ENCODE results near the gene MORN1. TPM values are rescaled to one million over a fixed set of nuclear protein-coding genes. Genes with fewer than 3 reads are reported as not detected.

MORN1 gene
- total and polyA plus RNA-seq, 10 of the 15 experiments (the other 5 are each of a cell fraction or from before 2014, with no cell fraction given) = 0.76 to 7.9 (median 5.5) TPM

GRCh38 chr1:2376931-2377672, 14.3 kb downstream of the MORN1 start:
- H3K79me2 ChIP-seq (ENCODE audit: control insufficient read depth, insufficient read depth, low read length) = no peaks in the 10 kb centered on the region
- H3K27me3 ChIP-seq (replicated peaks in 1 of 2; ENCODE audit: control insufficient read depth in 2 of 2, insufficient read depth in 2 of 2, low read length in 1 of 2) = no peaks in the 10 kb centered on the region
- H3K4me2 ChIP-seq (ENCODE audit: control insufficient read depth, insufficient read depth) = no peak overlapping the region
- in situ Hi-C loops (cut with MboI) = no loop called here
- no peak overlapping the region for H3K4me3 ChIP-seq
- ChIA-PET POLR2A (interaction anchor here (0.5 kb wide), 1 partner anchor 171 kb away, joined by 4 read pairs; no protein-coding TSS in a partner anchor), CTCF (interaction anchor here (1.2 kb wide), 1 partner anchor 182 kb away, joined by 3 read pairs; the partner anchor contains the start of gene FAAP20), SMC1A (ENCODE audit: uncharacterized antibody, unreplicated experiment) (interaction anchor here (1.2 kb wide), 1 partner anchor 182 kb away, joined by 4 read pairs; the partner anchor contains the start of gene FAAP20), RAD21 (ENCODE audit: unreplicated experiment) (interaction anchor here (0.7 kb wide), 1 partner anchor 182 kb away, joined by 3 read pairs; no protein-coding TSS in a partner anchor)
- H4K20me1 ChIP-seq (ENCODE audit: control insufficient read depth, insufficient read depth) = no peaks in the 10 kb centered on the region
- DNase-seq (ENCODE audit: low read depth, low spot score) (no peak), ATAC-seq (no peak), FAIRE-seq (no peak)
- intact Hi-C loops (cut with micrococcal nuclease; ENCODE audit: unreplicated experiment) = no loop called here
- peaks cover 10% of the 10 kb centered on the region for H3K4me1 ChIP-seq (ENCODE audit: control insufficient read depth, insufficient read depth, low read length)
- H3K9me3 ChIP-seq (replicated peaks; ENCODE audit: control insufficient read depth, insufficient read depth, low read length) = no peaks in the 10 kb centered on the region
- 67% methylated on average over 25 of the region's 25 CpGs for WGBS (ENCODE audit: insufficient coverage, insufficient replicate concordance, low lambda C conversion rate, missing lambda C conversion rate)
- H3K9ac ChIP-seq (ENCODE audit: control insufficient read depth, insufficient read depth, low read length) = no peak overlapping the region
- no peaks in the 10 kb centered on the region for H3K36me3 ChIP-seq (ENCODE audit: control insufficient read depth in 2 of 2, insufficient read depth in 2 of 2, low read length in 1 of 2)
- BruUV-seq (replicated peaks) = no TSS peak
- H2AFZ ChIP-seq (ENCODE audit: control insufficient read depth, low read depth, low read length) = no peak overlapping the region
- no peak overlapping the region for H3K27ac ChIP-seq (ENCODE audit: control insufficient read depth, insufficient read depth)
- TF ChIP-seq POU2F2 (IDR thresholded peaks at IDR 0.05; ENCODE audit: borderline replicate concordance, low read depth, low read length) = no peak
- no peak for TF ChIP-seq FOXM1 (IDR thresholded peaks at IDR 0.05; ENCODE audit: low read depth, low read length)
- TF ChIP-seq ZBTB40 (IDR thresholded peaks at IDR 0.05; ENCODE audit: borderline replicate concordance) = no peak
- no peak for TF ChIP-seq NFIC (IDR thresholded peaks at IDR 0.05; ENCODE audit: low read depth, low read length)
- no peak for TF ChIP-seq E2F8 (IDR thresholded peaks at IDR 0.05; ENCODE audit: low read depth, partially characterized antibody)
- no peak for TF ChIP-seq RELB (IDR thresholded peaks at IDR 0.05; ENCODE audit: low read depth)
- no peak for TF ChIP-seq NR2C1 (IDR thresholded peaks at IDR 0.05)
- TF ChIP-seq BCL3 (IDR thresholded peaks at IDR 0.05; ENCODE audit: borderline replicate concordance, insufficient read depth, low read depth, low read length, poor library complexity, severe bottlenecking) = no peak
- TF ChIP-seq ZNF207 (IDR thresholded peaks at IDR 0.05; ENCODE audit: borderline replicate concordance) = no peak
- TF ChIP-seq ELK1 (IDR thresholded peaks at IDR 0.05; ENCODE audit: low read depth, low read length) = no peak

Data from GM12878 (cell line).